ENCODE data around the gene TVP23C.

- TF ChIP-seq, protein P1, sequence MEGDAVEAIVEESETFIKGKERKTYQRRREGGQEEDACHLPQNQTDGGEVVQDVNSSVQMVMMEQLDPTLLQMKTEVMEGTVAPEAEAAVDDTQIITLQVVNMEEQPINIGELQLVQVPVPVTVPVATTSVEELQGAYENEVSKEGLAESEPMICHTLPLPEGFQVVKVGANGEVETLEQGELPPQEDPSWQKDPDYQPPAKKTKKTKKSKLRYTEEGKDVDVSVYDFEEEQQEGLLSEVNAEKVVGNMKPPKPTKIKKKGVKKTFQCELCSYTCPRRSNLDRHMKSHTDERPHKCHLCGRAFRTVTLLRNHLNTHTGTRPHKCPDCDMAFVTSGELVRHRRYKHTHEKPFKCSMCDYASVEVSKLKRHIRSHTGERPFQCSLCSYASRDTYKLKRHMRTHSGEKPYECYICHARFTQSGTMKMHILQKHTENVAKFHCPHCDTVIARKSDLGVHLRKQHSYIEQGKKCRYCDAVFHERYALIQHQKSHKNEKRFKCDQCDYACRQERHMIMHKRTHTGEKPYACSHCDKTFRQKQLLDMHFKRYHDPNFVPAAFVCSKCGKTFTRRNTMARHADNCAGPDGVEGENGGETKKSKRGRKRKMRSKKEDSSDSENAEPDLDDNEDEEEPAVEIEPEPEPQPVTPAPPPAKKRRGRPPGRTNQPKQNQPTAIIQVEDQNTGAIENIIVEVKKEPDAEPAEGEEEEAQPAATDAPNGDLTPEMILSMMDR (IDR thresholded peaks at IDR 0.05), result no peak
- TF ChIP-seq POLR2A (IDR thresholded peaks at IDR 0.05) (no peak), POLR2AphosphoS5 (IDR thresholded peaks at IDR 0.05) (no peak), EP300 (IDR thresholded peaks at IDR 0.05) (no peak)
These were observed 110.0 kb downstream of the TVP23C start for GRCh38 chr17:15453246-15453645.

Data from stomach (tissue), 4 donors.